Activated CD4-positive, alpha-beta T cell treated with anti-CD3 and anti-CD28 coated beads, Interleukin-2, amount 10 ng/mL, durations not matched to agents 7 days and 5 days (primary cell): Measurements from ENCODE around the gene SMIM45.

ENCODE experiments used
- CTCF ChIA-PET: fragments of 350-600 bp; sonication (Branson Sonifier 250); formaldehyde crosslinking; loops from one replicate; lab custom pipeline; 2021; ENCODE audit warnings: antibody characterized with exemption; lab: Charles Lee
- POLR2A ChIA-PET: fragments of 350-600 bp; sonication (Branson Sonifier 250); formaldehyde crosslinking; loops from one replicate; lab custom pipeline; 2021; ENCODE audit warnings: antibody characterized with exemption; lab: Charles Lee
- DNase-seq: peaks from one replicate; pipeline ENCODE4 v3.0.0-alpha.2; 2020
- H3K27ac Mint-ChIP-seq: one replicate; pipeline ENCODE4 v1.8.0; 2021; ENCODE audit warnings: mild to moderate bottlenecking, moderate library complexity, mixed read lengths
- H3K27me3 Mint-ChIP-seq: one replicate; pipeline ENCODE4 v1.8.0; 2021; ENCODE audit warnings: mixed read lengths
- H3K36me3 Mint-ChIP-seq: one replicate; pipeline ENCODE4 v1.8.0; 2021; ENCODE audit warnings: low read depth, mixed read lengths
- H3K4me1 Mint-ChIP-seq: one replicate; pipeline ENCODE4 v1.8.0; 2021; ENCODE audit warnings: mixed read lengths
- H3K4me3 Mint-ChIP-seq: one replicate; pipeline ENCODE4 v1.8.0; 2021; ENCODE audit warnings: mild to moderate bottlenecking, moderate library complexity, mixed read lengths
- H3K9me3 Mint-ChIP-seq: one replicate; pipeline ENCODE4 v1.8.0; 2021; ENCODE audit warnings: mixed read lengths

Gene SMIM45

GRCh38 chr22:41931701-41932269 lies 20.2 kb upstream of the SMIM45 start:
- no peak for DNase-seq
- Mint-ChIP-seq H3K4me3 (no peak overlapping the region), H3K27me3 (peaks cover 14% of the 10 kb centered on the region), H3K27ac (peak overlapping the region; percentile 19), H3K4me1 (peaks cover 4% of the 10 kb centered on the region), H3K9me3 (no peaks in the 10 kb centered on the region), H3K36me3 (peaks cover 7% of the 10 kb centered on the region)
- ChIA-PET CTCF (no interaction called here), POLR2A (interaction anchor here (0.6 kb wide), 2 partner anchors 101 to 481 kb away, joined by 3 to 7 read pairs; no protein-coding TSS in a partner anchor)

DNA sequence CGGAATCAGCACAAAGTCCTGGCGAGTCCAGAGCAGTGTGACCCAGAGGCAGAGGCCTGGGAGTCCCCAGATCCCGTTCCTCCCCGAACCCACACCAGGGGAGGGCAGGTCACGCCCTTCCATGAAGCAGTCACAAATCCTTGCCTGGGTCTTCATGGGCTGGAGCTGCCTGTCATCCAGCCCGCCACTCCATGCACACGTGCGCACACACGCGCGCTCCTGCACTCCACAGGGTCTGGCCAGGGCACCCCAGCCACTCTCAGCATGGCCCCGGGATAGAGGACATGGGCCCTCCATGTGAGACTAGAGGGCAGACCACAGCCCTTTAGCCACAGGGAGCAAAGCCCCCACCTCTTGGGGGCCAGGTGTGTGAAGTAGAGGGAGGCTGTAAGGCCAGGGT lies 19.6 kb upstream of the SMIM45 start:
- no peak for DNase-seq
- H3K4me1 Mint-ChIP-seq, result peaks cover under 1% of the 10 kb centered on the region
- peaks cover 12% of the 10 kb centered on the region for H3K36me3 Mint-ChIP-seq
- no peaks in the 10 kb centered on the region for H3K9me3 Mint-ChIP-seq
- H3K4me3 Mint-ChIP-seq, result no peak overlapping the region
- ChIA-PET POLR2A (no interaction called here), CTCF (no interaction called here)
- no peak overlapping the region for H3K27ac Mint-ChIP-seq
- peaks cover 8% of the 10 kb centered on the region for H3K27me3 Mint-ChIP-seq

DNA sequence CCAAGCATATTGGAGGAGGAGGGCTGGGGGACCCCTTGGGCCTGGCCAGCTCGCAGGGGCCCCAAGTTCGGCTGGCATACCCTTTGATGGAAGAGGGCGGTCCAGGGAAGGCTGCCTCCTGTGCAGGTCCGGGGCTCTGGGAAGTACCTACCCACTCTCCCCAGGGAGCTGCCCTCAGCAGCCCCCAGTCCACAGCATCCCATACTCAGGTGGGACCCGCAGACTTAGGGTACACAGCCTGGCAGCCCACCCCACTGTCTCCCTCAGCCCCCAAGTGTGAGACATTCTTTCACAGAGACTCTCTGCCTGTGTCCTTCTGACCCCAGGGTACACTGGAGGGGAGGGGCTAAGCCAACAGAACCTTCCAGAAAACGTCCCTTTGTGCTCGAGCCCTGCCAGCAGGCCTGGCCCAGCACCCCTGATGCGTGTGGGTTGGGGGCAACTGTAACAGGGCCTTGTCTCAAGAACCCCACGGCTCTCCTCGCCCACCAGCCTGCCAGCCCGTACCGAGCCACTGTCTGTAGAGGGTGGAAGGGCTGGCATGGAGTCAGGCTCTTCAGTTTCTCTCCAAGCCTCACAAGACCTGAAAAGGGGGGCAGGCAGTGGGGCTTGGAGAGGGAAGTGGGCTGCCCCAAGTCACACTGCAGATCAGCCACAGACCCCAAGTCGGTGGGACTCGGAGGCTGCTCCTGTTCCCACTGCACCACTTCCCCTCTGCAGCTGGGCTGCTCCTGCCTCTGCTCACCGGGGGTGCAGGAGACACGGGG lies 18.4 kb upstream of the SMIM45 start:
- Mint-ChIP-seq H3K9me3 (no peaks in the 10 kb centered on the region), H3K27me3 (no peaks in the 10 kb centered on the region), H3K4me1 (no peaks in the 10 kb centered on the region), H3K27ac (no peak overlapping the region), H3K4me3 (no peak overlapping the region), H3K36me3 (peaks cover 16% of the 10 kb centered on the region)
- ChIA-PET CTCF (interaction anchor here (1.2 to 2.6 kb wide), 2 partner anchors 8 to 237 kb away, joined by 5 to 12 read pairs; no protein-coding TSS in a partner anchor), POLR2A (no interaction called here)
- DNase-seq, result no peak

GRCh38 chr22:41934284-41935014 lies 17.5 kb upstream of the SMIM45 start:
- H3K27me3 Mint-ChIP-seq, result no peaks in the 10 kb centered on the region

GRCh38 chr22:41935015-41935351 lies 17.0 kb upstream of the SMIM45 start:
- POLR2A ChIA-PET, result no interaction called here
- CTCF ChIA-PET, result interaction anchor here (1.2 to 2.6 kb wide), 2 partner anchors 10 to 238 kb away, joined by 5 to 12 read pairs; no protein-coding TSS in a partner anchor
- DNase-seq, result no peak
- Mint-ChIP-seq H3K9me3 (no peaks in the 10 kb centered on the region), H3K27me3 (no peaks in the 10 kb centered on the region), H3K4me3 (no peak overlapping the region), H3K4me1 (peaks cover 8% of the 10 kb centered on the region), H3K36me3 (peaks cover 26% of the 10 kb centered on the region), H3K27ac (no peak overlapping the region)

More at GRCh38 chr22:41934284-41935014, 17.5 kb upstream of the SMIM45 start:
- H3K4me3 Mint-ChIP-seq, result no peak overlapping the region
- H3K9me3 Mint-ChIP-seq, result no peaks in the 10 kb centered on the region
- peaks cover 3% of the 10 kb centered on the region for H3K4me1 Mint-ChIP-seq
- CTCF ChIA-PET, result interaction anchor here (1.2 to 2.6 kb wide), 2 partner anchors 9 to 237 kb away, joined by 5 to 12 read pairs; no protein-coding TSS in a partner anchor
- POLR2A ChIA-PET, result no interaction called here
- no peak overlapping the region for H3K27ac Mint-ChIP-seq
- H3K36me3 Mint-ChIP-seq, result peaks cover 20% of the 10 kb centered on the region
- DNase-seq, result no peak

DNA sequence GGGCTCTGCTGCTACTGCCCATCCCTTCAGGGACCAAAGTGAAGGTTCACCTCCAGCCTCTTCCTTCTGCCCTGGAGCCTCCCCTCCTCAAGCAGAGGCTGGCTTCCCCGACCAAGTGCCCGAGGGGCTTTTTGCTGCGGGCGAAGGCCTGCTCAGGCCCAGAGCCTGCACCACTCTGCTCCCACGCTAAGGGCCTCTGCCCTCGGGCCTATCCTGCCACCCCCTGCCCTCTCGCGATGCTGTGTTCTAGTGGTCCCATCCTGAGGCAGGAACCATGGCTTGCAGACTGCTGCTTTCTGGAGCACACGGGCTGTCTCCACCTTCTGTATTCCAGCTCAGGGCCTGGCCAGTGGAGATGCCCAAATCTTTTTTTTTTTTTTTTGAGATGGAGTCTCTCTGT lies 16.4 kb upstream of the SMIM45 start:
- H3K27ac Mint-ChIP-seq, result no peak overlapping the region
- peaks cover 14% of the 10 kb centered on the region for H3K4me1 Mint-ChIP-seq
- no peak overlapping the region for H3K4me3 Mint-ChIP-seq
- ChIA-PET POLR2A (no interaction called here), CTCF (interaction anchor here (1.3 to 2.6 kb wide), 2 partner anchors 10 to 13 kb away, joined by 3 to 12 read pairs; no protein-coding TSS in a partner anchor)
- H3K9me3 Mint-ChIP-seq, result no peaks in the 10 kb centered on the region
- no peak for DNase-seq
- peaks cover 29% of the 10 kb centered on the region for H3K36me3 Mint-ChIP-seq
- no peaks in the 10 kb centered on the region for H3K27me3 Mint-ChIP-seq

DNA sequence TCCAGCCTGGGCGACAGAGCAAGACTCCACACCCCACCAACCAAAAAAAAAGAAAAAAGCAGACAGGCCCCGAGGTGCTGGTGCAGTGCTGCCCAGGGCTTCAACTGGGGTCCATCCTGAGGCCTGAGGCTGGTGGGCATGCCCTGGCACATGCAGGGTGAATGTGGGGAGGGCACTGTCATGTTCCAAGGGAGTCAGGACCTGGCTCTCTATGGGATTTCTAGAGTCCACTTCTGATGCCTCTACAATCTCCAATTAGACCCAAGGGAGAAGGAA lies 15.1 kb upstream of the SMIM45 start:
- Mint-ChIP-seq H3K27me3 (no peaks in the 10 kb centered on the region), H3K9me3 (no peaks in the 10 kb centered on the region), H3K4me3 (no peak overlapping the region), H3K27ac (no peak overlapping the region), H3K36me3 (peaks cover 41% of the 10 kb centered on the region), H3K4me1 (peaks cover 27% of the 10 kb centered on the region)
- CTCF ChIA-PET, result interaction anchor here (0.9 to 3.7 kb wide), 5 partner anchors 10 to 238 kb away, joined by 3 to 19 read pairs (median 3); partner anchors contain the start of genes CENPM and MEI1
- no peak for DNase-seq
- POLR2A ChIA-PET, result interaction anchor here (0.6 kb wide), 1 partner anchor 136 kb away, joined by 4 read pairs; the partner anchor contains the start of gene CCDC134

DNA sequence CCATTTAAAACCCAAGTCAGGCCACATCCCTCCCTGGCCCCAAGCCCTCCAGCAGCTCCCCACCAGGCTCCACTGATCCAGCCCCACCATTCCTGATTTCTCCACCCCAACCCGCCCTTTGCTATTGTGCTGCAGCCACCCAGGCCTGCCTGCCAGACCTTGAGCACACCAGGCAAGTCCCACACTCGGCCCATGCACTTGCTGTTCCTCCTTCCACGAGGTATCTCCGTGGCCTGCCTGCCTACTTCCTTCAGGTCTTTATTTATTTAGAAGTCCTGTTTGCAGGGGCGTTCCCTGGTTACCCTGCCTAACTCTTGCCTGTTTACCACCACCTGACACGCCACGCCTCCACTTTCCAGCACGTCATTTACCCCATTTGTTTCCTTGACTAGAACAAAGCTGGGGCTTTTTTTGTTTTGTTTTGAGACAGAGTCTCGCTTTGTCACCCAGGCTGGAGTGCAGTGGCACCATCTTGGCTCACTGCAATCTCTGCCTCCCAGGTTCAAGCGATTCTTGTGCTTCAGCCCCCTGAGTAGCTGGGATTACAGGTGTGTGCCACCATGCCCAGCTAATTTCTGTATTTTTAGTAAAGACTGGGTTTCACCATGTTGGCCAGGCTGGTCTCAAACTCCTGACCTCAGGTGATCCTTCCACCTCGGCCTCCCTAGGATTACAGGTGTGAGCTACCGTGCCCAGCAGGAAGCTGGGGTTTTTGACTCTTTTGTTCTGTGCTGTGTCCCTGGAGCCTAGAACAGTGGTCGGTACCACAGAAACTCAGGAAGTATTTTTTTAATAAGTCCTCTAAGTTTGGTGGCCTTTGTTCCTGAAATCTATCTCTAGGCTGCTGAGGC lies 11.7 kb upstream of the SMIM45 start:
- no peaks in the 10 kb centered on the region for H3K9me3 Mint-ChIP-seq
- peak; percentile 97 for DNase-seq
- peak overlapping the region; percentile 70 for H3K4me3 Mint-ChIP-seq
- H3K36me3 Mint-ChIP-seq, result peaks cover 63% of the 10 kb centered on the region
- peak overlapping the region; percentile 99 for H3K27ac Mint-ChIP-seq
- CTCF ChIA-PET, result interaction anchor here (0.5 to 3.7 kb wide), 36 partner anchors 11 to 504 kb away, joined by 3 to 37 read pairs (median 5); partner anchors contain the start of genes CCDC134, MEI1, NDUFA6 and SEPTIN3
- H3K4me1 Mint-ChIP-seq, result peaks cover 52% of the 10 kb centered on the region
- POLR2A ChIA-PET, result interaction anchor here (0.6 to 1.5 kb wide), 3 partner anchors 139 to 1168 kb away, joined by 3 to 5 read pairs (median 4); partner anchors contain the start of gene CCDC134
- no peaks in the 10 kb centered on the region for H3K27me3 Mint-ChIP-seq

- peak; percentile 89 for DNase-seq
- ChIA-PET POLR2A (interaction anchor here (0.7 to 1.5 kb wide), 2 partner anchors 140 to 243 kb away, joined by 3 to 4 read pairs; partner anchors contain the start of gene CCDC134), CTCF (interaction anchor here (0.5 to 2.8 kb wide), 47 partner anchors 11 to 1185 kb away, joined by 3 to 37 read pairs (median 4); partner anchors contain the start of genes CCDC134, MEI1, NDUFA6 and SEPTIN3)
- peaks cover 69% of the 10 kb centered on the region for H3K36me3 Mint-ChIP-seq
- H3K9me3 Mint-ChIP-seq, result no peaks in the 10 kb centered on the region
- peaks cover 56% of the 10 kb centered on the region for H3K4me1 Mint-ChIP-seq
- no peaks in the 10 kb centered on the region for H3K27me3 Mint-ChIP-seq
- peak overlapping the region; percentile 6 for H3K4me3 Mint-ChIP-seq
- H3K27ac Mint-ChIP-seq, result peak overlapping the region; percentile 99
Observed at GRCh38 chr22:41940832-41941765, 10.9 kb upstream of the SMIM45 start.

DNA sequence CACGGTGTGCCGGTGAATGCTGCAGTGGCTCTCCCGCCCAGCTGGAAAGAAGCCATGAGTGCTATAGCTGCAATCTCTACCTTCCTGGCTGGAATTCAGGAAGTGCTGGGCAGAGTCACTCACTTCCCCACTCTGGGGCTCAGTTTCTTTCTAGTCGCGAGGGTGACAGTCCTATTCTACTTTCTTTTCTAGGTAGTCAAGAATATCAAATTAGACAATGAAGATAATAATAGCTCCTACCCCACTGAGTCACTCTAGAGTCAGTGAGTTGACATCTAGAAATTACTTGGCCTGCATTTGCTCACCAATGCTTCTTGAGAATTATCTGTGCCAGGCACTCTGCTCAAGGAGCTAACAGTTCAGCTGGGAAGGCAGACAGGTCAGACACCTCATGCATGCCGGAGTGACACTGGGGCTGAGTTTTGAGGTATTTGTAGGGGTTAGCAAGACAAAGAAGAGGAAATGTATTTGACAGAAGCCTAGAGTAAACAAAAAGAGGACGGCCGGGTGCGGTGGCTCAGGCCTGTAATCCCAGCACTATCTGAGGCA lies 8.2 kb upstream of the SMIM45 start:
- Mint-ChIP-seq H3K27me3 (no peaks in the 10 kb centered on the region), H3K9me3 (no peaks in the 10 kb centered on the region), H3K4me1 (peaks cover 72% of the 10 kb centered on the region), H3K4me3 (peak overlapping the region; percentile 55), H3K36me3 (peaks cover 54% of the 10 kb centered on the region), H3K27ac (no peak overlapping the region)
- no peak for DNase-seq
- CTCF ChIA-PET, result interaction anchor here (0.8 to 2.2 kb wide), 5 partner anchors 18 to 255 kb away, joined by 3 to 8 read pairs (median 4); partner anchors contain the start of genes NDUFA6 and SNU13
- POLR2A ChIA-PET, result no interaction called here
